ENCODE measurements around the gene PLA2G10. TPM values are rescaled to one million over a fixed set of nuclear protein-coding genes. Genes with fewer than 3 reads are reported as not detected.

PLA2G10 gene
- total and polyA plus RNA-seq, 2 of the 13 experiments (the other 11 are each of a cell fraction or from before 2014, with no cell fraction given), result not detected

- TF ChIP-seq MLXIP (CRISPR knock-in tag; IDR thresholded peaks at IDR 0.05; ENCODE audit: borderline replicate concordance) (no peak), TMF1 (CRISPR knock-in tag; IDR thresholded peaks at IDR 0.05; ENCODE audit: low read depth) (no peak), BHLHE40 (IDR thresholded peaks at IDR 0.05; ENCODE audit: low read length) (no peak), ONECUT2 (CRISPR knock-in tag; IDR thresholded peaks at IDR 0.05) (no peak), ZNF12 (CRISPR knock-in tag; IDR thresholded peaks at IDR 0.05) (no peak), SRY (CRISPR knock-in tag; IDR thresholded peaks at IDR 0.05) (no peak), ZNF432 (CRISPR knock-in tag; IDR thresholded peaks at IDR 0.05; ENCODE audit: borderline replicate concordance) (no peak), HCFC1 (IDR thresholded peaks at IDR 0.05; ENCODE audit: low read depth, low read length) (no peak), ZNF282 (IDR thresholded peaks at IDR 0.05; ENCODE audit: partially characterized antibody) (peak; percentile 46), ZNF468 (CRISPR knock-in tag; IDR thresholded peaks at IDR 0.05) (no peak), ZBTB40 (IDR thresholded peaks at IDR 0.05) (peak; percentile 14; the same call in 1 of the 2 replicates), ZBTB40 (CRISPR knock-in tag; IDR thresholded peaks at IDR 0.05) (no peak), KDM3A (CRISPR knock-in tag; IDR thresholded peaks at IDR 0.05; ENCODE audit: low read depth) (no peak)
- TF ChIP-seq, protein P1, sequence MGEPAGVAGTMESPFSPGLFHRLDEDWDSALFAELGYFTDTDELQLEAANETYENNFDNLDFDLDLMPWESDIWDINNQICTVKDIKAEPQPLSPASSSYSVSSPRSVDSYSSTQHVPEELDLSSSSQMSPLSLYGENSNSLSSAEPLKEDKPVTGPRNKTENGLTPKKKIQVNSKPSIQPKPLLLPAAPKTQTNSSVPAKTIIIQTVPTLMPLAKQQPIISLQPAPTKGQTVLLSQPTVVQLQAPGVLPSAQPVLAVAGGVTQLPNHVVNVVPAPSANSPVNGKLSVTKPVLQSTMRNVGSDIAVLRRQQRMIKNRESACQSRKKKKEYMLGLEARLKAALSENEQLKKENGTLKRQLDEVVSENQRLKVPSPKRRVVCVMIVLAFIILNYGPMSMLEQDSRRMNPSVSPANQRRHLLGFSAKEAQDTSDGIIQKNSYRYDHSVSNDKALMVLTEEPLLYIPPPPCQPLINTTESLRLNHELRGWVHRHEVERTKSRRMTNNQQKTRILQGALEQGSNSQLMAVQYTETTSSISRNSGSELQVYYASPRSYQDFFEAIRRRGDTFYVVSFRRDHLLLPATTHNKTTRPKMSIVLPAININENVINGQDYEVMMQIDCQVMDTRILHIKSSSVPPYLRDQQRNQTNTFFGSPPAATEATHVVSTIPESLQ (CRISPR knock-in tag; conservative IDR thresholded peaks at IDR 0.05), result no peak
- TF ChIP-seq, protein P2, sequence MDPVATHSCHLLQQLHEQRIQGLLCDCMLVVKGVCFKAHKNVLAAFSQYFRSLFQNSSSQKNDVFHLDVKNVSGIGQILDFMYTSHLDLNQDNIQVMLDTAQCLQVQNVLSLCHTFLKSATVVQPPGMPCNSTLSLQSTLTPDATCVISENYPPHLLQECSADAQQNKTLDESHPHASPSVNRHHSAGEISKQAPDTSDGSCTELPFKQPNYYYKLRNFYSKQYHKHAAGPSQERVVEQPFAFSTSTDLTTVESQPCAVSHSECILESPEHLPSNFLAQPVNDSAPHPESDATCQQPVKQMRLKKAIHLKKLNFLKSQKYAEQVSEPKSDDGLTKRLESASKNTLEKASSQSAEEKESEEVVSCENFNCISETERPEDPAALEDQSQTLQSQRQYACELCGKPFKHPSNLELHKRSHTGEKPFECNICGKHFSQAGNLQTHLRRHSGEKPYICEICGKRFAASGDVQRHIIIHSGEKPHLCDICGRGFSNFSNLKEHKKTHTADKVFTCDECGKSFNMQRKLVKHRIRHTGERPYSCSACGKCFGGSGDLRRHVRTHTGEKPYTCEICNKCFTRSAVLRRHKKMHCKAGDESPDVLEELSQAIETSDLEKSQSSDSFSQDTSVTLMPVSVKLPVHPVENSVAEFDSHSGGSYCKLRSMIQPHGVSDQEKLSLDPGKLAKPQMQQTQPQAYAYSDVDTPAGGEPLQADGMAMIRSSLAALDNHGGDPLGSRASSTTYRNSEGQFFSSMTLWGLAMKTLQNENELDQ (CRISPR knock-in tag; IDR thresholded peaks at IDR 0.05; ENCODE audit: borderline replicate concordance), result no peak
These were observed 16.5 kb downstream of the PLA2G10 start (continued) for GRCh38 chr16:14677627-14678026.

Measured in HepG2 (cell line).